HG03565 (cell line): Measurements from ENCODE around the gene TPK1.
"Not testable (repeated sequence)": the region's sequence is repeated elsewhere in the genome, so short reads cannot be mapped to it uniquely, and the experiment has no call there.

Source experiments
- ATAC-seq: cut with Tn5 transposase; IDR thresholded peaks from one replicate; pipeline ENCODE4 v1.9.1; 2021; ENCODE audit warnings: mild to moderate bottlenecking, moderate library complexity; ENCODE audit not compliant: unreplicated experiment

Gene TPK1

GRCh38 chr7:144428431-144428830, 407.4 kb downstream of the TPK1 start:
- ATAC-seq, result no peak

DNA sequence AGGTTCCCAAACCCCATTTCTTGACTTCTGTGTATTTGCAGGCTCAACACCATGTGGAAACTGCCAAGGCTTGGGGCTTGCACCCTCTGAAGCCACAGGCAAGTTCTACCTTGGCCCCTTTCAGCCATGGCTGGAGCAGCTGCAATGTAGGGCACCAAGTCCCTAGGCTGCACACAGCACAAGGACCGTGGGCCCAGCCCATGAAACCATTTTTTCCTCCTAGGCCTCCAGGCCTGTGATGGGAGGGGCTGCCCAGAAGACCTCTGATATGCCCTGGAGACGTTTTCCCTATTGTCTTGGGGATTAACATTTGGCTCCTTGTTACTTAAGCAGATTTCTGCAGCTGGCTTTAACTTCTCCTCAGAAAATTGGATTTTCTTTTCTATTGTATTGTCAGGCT, 408.3 kb downstream of the TPK1 start:
- not testable (repeated sequence) for ATAC-seq

DNA sequence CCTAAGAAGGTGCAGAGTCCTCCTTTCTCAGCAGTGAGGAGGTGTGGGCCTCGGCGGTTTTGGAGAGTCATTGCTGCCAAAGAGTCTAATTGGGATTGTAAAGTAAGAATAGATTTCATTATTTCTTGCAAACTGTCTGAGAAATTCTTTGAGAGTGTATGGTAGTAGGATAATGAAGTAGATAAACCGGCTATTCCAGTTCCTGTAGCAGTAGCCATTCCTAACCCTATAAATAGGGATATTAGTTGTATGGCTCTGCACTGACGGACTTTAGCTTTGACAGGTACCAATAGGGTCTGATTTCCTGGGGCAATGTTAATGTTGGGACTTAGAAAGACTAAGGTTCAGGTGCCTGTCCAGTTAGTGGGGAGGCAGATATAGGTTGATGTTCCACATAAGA, 416.9 kb downstream of the TPK1 start:
- ATAC-seq, result not testable (repeated sequence)

- ATAC-seq, result no peak
These were observed 419.5 kb downstream of the TPK1 start for GRCh38 chr7:144416341-144416740.

DNA sequence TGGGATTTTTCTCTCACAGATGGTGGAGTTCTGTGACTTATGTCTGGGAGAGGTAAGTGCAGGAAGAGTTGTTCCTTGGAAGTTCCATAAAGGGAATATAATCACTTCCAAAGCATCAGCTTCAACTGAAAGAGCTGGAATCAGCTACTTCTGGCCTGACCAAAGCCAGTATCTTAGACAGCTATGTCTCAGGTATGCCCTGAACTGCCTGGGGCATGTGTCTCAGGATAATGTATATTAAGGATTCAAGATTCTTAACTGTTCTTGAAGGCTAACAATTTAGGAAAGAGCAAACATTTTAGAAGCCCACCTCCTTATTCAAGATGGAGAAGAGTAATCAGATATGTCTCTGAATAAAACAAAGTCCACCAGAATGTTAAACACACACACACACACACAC, 420.0 kb downstream of the TPK1 start:
- ATAC-seq, result no peak

DNA sequence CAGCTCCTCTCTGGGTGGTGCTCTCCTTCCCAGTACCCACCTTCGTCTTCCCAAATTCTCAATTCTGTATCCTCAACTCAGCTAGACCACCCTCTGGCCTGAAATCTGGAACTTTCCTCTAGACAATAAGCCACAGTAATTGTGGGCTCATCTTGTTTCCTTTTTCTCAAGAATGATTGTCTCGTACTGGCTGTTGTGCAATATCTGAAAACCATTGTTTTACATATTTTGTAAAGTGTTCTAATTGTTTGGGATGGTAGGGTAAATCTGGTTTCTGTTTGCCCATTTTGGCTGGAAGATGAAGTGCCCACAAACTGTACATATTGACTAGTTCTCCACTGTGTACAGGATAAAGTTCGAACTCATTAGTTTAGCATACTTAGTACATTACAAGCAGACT, 421.0 kb downstream of the TPK1 start:
- no peak for ATAC-seq

DNA sequence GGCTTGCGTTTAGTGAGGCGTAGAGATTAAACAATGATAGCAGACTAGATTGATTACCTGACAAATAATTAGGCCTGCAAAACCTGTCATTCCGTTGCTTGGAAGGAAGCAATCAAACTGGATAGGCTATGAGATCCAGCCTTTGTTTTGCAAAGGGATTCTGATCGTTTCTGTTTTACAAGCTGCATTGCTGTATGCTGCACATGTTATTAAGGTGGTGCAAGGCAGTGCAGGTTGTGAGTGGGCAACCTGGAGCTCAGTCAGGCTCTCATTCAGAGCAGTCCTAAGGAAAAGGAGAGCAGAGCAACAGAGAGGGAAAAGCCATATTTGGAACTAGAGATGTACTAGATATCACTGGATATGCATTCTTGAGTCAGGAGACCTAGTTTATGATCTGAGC, 425.4 kb downstream of the TPK1 start:
- ATAC-seq, result no peak

- ATAC-seq, result no peak
These were observed 427.7 kb downstream of the TPK1 start for GRCh38 chr7:144408121-144408520.

GRCh38 chr7:144407266-144407931, 428.5 kb downstream of the TPK1 start:
- ATAC-seq, result no peak

GRCh38 chr7:144404946-144405345, 430.9 kb downstream of the TPK1 start:
- no peak for ATAC-seq

- ATAC-seq, result no peak
These were observed 432.2 kb downstream of the TPK1 start, which contains the start of gene NOBOX for GRCh38 chr7:144403649-144404061. Gene NOBOX (minus strand): TSS chr7:144403693.

DNA sequence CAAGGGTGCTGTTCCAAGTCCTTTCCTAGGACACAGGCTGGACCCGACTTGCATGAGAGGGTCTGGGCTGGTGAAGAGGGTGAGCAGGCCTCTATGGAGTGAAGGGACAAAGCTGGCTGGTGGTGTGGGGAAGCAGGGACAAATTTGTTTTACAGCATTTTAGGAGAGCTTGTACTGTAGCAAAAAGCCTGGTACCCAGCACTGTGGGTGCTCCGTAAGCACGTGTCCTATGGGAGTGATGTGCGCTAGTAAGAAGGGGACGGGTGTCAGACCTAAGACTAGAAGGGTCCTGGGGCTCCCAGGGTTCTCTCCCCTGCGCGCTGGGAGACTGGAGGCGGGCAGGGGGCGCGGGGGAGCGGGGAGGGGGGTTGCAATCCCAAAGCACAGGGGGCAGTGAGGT, 432.8 kb downstream of the TPK1 start:
- ATAC-seq, result no peak
